K562 (cell line): ENCODE results near the gene TRAF3IP1. TPM values are rescaled to one million over a fixed set of nuclear protein-coding genes. Genes with fewer than 3 reads are reported as not detected.
A peak's percentile ranks its signal among the peaks of the same experiment; 100 is the strongest.

ENCODE experiments used
- ATAC-seq: fragments of 200-7000 bp; cut with Tn5 transposase; 3 replicates; pipeline ENCODE4 v1.9.1; 2020; ENCODE audit warnings: moderate library complexity
- BruUV-seq: library from RNA; stranded (reverse); fragments of 400-500 nt; replicated peaks from 2 replicates; lab custom pipeline; 2021; lab: Mats Ljungman, UMichigan
- CTCF ChIA-PET: fragments of 300-600 bp; formaldehyde crosslinking; extraction: SDS; loops from one replicate; lab custom pipeline; 2021; ENCODE audit warnings: low intra/inter-chr PET ratio; lab: Yijun Ruan, JAX
- POLR2A ChIA-PET: fragments of 300-600, 350-650 bp; sonication (Branson Sonifier 250); formaldehyde crosslinking; extraction: SDS; loops from one replicate; lab custom pipeline; 2021; ENCODE audit warnings: antibody characterized with exemption, inconsistent platforms; lab: Yijun Ruan, JAX
- DNase-seq, 4 experiments: peaks; one replicate each; pipeline versions ENCODE4 v3.0.0 to v3.0.0-alpha.2; 2011 to 2018; ENCODE audit warnings: low spot score in 3 of 4, mixed read lengths in 3 of 4; ENCODE audit errors: extremely low read depth in 1 of 4
- FAIRE-seq: peaks from 2 replicates; lab custom pipeline; 2011; peaks lifted over from hg19 to GRCh38; lab: Jason Lieb, UNC
- H2AFZ ChIP-seq: 2 replicates; pipeline ENCODE4 v1.6.0; 2011; ENCODE audit warnings: low read depth, low read length, control low read depth, inconsistent platforms
- H3K27ac ChIP-seq: fragments of 200-600 bp; 3 replicates; pipeline ENCODE4 v1.8.0; 2011; ENCODE audit warnings: low read depth, mild to moderate bottlenecking, control low read depth, inconsistent platforms, low read length, moderate library complexity, mixed read lengths; ENCODE audit errors: extremely low read depth
- H3K27me3 ChIP-seq, 2 experiments: fragments of 300-600 bp in 1 of 2; 2 replicates in 1 of 2; 3 replicates in 1 of 2; pipeline versions ENCODE4 v1.6.0 to v1.8.0; 2011; ENCODE audit warnings: inconsistent platforms in 2 of 2, low read length in 2 of 2, mild to moderate bottlenecking in 1 of 2, mixed read lengths in 1 of 2, moderate library complexity in 1 of 2; ENCODE audit not compliant: control insufficient read depth in 2 of 2, insufficient read depth in 2 of 2
- H3K36me3 ChIP-seq: fragments of 300-600 bp; 3 replicates; pipeline ENCODE4 v1.8.0; 2011; ENCODE audit warnings: mild to moderate bottlenecking, low read length, inconsistent platforms; ENCODE audit not compliant: control insufficient read depth, insufficient read depth
- H3K4me1 ChIP-seq, 2 experiments: fragments of 200-600 bp in 1 of 2; replicated peaks in 1 of 2; 2 replicates in 1 of 2; 3 replicates in 1 of 2; pipeline versions ENCODE4 v1.5.1 to v1.8.0; 2011; ENCODE audit warnings: inconsistent platforms in 2 of 2, low read length in 2 of 2, mild to moderate bottlenecking in 1 of 2, mixed read lengths in 1 of 2, moderate library complexity in 1 of 2; ENCODE audit not compliant: control insufficient read depth in 2 of 2, insufficient read depth in 2 of 2
- H3K4me2 ChIP-seq: 2 replicates; pipeline ENCODE4 v1.6.1; 2011; ENCODE audit warnings: low read length, control low read depth, inconsistent platforms, mixed read lengths; ENCODE audit not compliant: insufficient read depth
- H3K4me3 ChIP-seq: fragments of 200-600 bp; sonication (generic), shearing (Covaris generic); 2 replicates; pipeline ENCODE4 v1.5.1; 2016; ENCODE audit warnings: control low read depth, inconsistent platforms
- H3K79me2 ChIP-seq: fragments of 200-600 bp; 3 replicates; pipeline ENCODE4 v1.8.0; 2011; ENCODE audit warnings: low read length, inconsistent platforms; ENCODE audit not compliant: control insufficient read depth, insufficient read depth
- H3K9ac ChIP-seq, 2 experiments: 2 replicates each; pipeline versions ENCODE4 v1.6.0 to v1.6.1; 2011; ENCODE audit warnings: low read depth in 2 of 2, low read length in 2 of 2, control low read depth in 1 of 2, inconsistent platforms in 1 of 2, mild to moderate bottlenecking in 1 of 2, mixed read lengths in 1 of 2; ENCODE audit not compliant: insufficient read depth in 1 of 2
- H3K9me1 ChIP-seq: one replicate; pipeline ENCODE4 v1.6.0; 2011; ENCODE audit warnings: inconsistent platforms, mild to moderate bottlenecking, low read length, moderate library complexity; ENCODE audit not compliant: control insufficient read depth, insufficient read depth
- H3K9me3 ChIP-seq: replicated peaks from 2 replicates; pipeline ENCODE4 v1.5.1; 2011; ENCODE audit warnings: low read depth, low read length, inconsistent platforms; ENCODE audit not compliant: control insufficient read depth, insufficient read depth
- H4K20me1 ChIP-seq: replicated peaks from 2 replicates; pipeline ENCODE4 v1.6.1; 2011; ENCODE audit warnings: low read length, inconsistent platforms, mixed read lengths; ENCODE audit not compliant: control insufficient read depth, insufficient read depth
- ARID1B ChIP-seq: fragments of 450-650 bp; IDR thresholded peaks from 2 replicates; pipeline ENCODE4 v1.6.1; 2016; ENCODE audit warnings: antibody characterized with exemption, mild to moderate bottlenecking, inconsistent platforms
- PATZ1 ChIP-seq: fragments of 250-450 bp; sonication (Bioruptor Pico); IDR thresholded peaks from 2 replicates; pipeline ENCODE4 v1.5.0; 2020; ENCODE audit warnings: mild to moderate bottlenecking, borderline replicate concordance
- RBM34 ChIP-seq: fragments of 200-400 bp; formaldehyde crosslinking; IDR thresholded peaks from 2 replicates; pipeline ENCODE4 v1.6.1; 2018; ENCODE audit warnings: low read length, borderline replicate concordance; ENCODE audit not compliant: insufficient read depth
- REST ChIP-seq, 2 experiments: fragments of 450-650 bp; formaldehyde crosslinking in 1 of 2; IDR thresholded peaks; 2 replicates each; pipeline versions ENCODE4 v1.4.0 to v1.6.1; 2014 to 2020; ENCODE audit warnings: mild to moderate bottlenecking in 2 of 2, borderline replicate concordance in 1 of 2, low read depth in 1 of 2
- ZFX ChIP-seq: sonication (generic); formaldehyde crosslinking; IDR thresholded peaks from 2 replicates; pipeline ENCODE4 v1.8.0; 2022; ENCODE audit warnings: mild to moderate bottlenecking, missing genetic modification reagents, moderate library complexity
- ZNF740 ChIP-seq, 3 experiments: fragments of 200-800 bp in 1 of 3; sonication (Bioruptor generic) in 1 of 3; sonication (generic) in 1 of 3; formaldehyde crosslinking in 1 of 3; IDR thresholded peaks; 2 replicates each; pipeline versions ENCODE4 v1.6.1 to v1.8.0; 2016 to 2022; ENCODE audit warnings: mild to moderate bottlenecking in 2 of 3, missing compliant biosample characterization in 2 of 3, missing genetic modification characterization in 2 of 3, missing genetic modification reagents in 1 of 3
- ZNF766 ChIP-seq: fragments of 200-800 bp; sonication (Bioruptor generic); conservative IDR thresholded peaks from 2 replicates; pipeline ENCODE4 v1.6.1; 2016; ENCODE audit warnings: missing genetic modification characterization, missing compliant biosample characterization
- ZSCAN29 ChIP-seq: fragments of 450-650 bp; IDR thresholded peaks from 2 replicates; pipeline ENCODE4 v1.6.1; 2017
- WGBS: fragments of 100-300 bp; shearing (Covaris generic); methylation state at CpG from one replicate; pipeline ENCODE4 v1.1.6; 2016; ENCODE audit warnings: low coverage, mixed read lengths; ENCODE audit not compliant: insufficient coverage; ENCODE audit errors: missing lambda C conversion rate; 5-methylcytosine and 5-hydroxymethylcytosine counted together
- in situ Hi-C: fragments of 300-500 bp; cut with MboI; formaldehyde crosslinking; loops from 4 replicates; pipeline ENCODE4 v1.15.0; 2018; ENCODE audit warnings: inconsistent platforms, mixed read lengths
- intact Hi-C: fragments of 100-400 bp; cut with micrococcal nuclease; formaldehyde crosslinking; loops from 2 replicates; pipeline ENCODE4 v1.14.2; 2022
- polyA plus RNA-seq, 8 experiments: library from polyadenylated mRNA; depleted of rRNA in 4 of 8; stranded (reverse) in 5 of 8; unstranded in 3 of 8; fragments of >200 nt; fragmentation: Nextera tagmentation in 2 of 8; fragmentation: Illumina TruSeq in 1 of 8; extraction: Ambion mirVana in 2 of 8; extraction: Trizol in 1 of 8; gene quantifications; 2 replicates each; pipeline versions ENCODE4 v1.2.1 to v1.2.3, GENCODE V29; 2011 to 2014; ENCODE audit warnings: inconsistent platforms in 1 of 8, missing spikeins in 1 of 8
- total RNA-seq, 7 experiments: library from RNA; depleted of rRNA in 6 of 7; stranded (reverse); fragments of >200 nt in 6 of 7; fragmentation: Illumina TruSeq in 2 of 7; extraction: Trizol in 2 of 7; gene quantifications; 2 replicates each; pipeline versions ENCODE4 v1.2.1 to v1.2.3, GENCODE V29; 2011 to 2021; ENCODE audit warnings: low replicate concordance in 1 of 7

The TRAF3IP1 gene
- total and polyA plus RNA-seq, 9 of the 15 experiments (the other 6 are each of a cell fraction or from before 2014, with no cell fraction given) = 1.3 to 7.4 (median 3.4) TPM

GRCh38 chr2:238423561-238424312, 103.4 kb downstream of the TRAF3IP1 start:
- in situ Hi-C loops = no loop called here
- ChIA-PET POLR2A (interaction anchor here (0.6 to 1.0 kb wide), 2 partner anchors 13 to 14 kb away, joined by 4 read pairs; no protein-coding TSS in a partner anchor), CTCF (no interaction called here)
- Histone ChIP-seq H2AFZ (no peak overlapping the region), H3K9me3 (no peaks in the 10 kb centered on the region), H3K79me2 (peaks cover 44% of the 10 kb centered on the region), H3K4me1 (peaks cover 67 to 76% of the 10 kb centered on the region in 2 experiments), H3K4me2 (no peak overlapping the region), H3K36me3 (peaks cover under 1% of the 10 kb centered on the region; the same call in 1 of the 3 replicates), H3K27me3 (no peaks in the 10 kb centered on the region), H3K4me3 (no peak overlapping the region), H4K20me1 (no peaks in the 10 kb centered on the region), H3K27ac (peak overlapping the region; percentile 35), H3K9ac (peak overlapping the region; percentile 13 to 68; a peak in 1 of 4 replicates), H3K9me1 (no peaks in the 10 kb centered on the region)
- DNase-seq (peak in 1 of 4 experiments; percentile 49), FAIRE-seq (peak; percentile 61), ATAC-seq (no peak)
- no TSS peak for BruUV-seq
- 51% methylated on average over 5 of the region's 9 CpGs for WGBS
- intact Hi-C loops = loop anchor here (2.0 kb wide), 1 partner anchor 53 kb away; no protein-coding TSS in a partner anchor
- no peak for TF ChIP-seq ARID1B
- no peak for TF ChIP-seq ZSCAN29
- peak; percentile 28 for TF ChIP-seq ZFX (CRISPR knock-in tag)
- no peak for TF ChIP-seq ZNF766
- TF ChIP-seq RBM34 = no peak
- TF ChIP-seq REST (IDR thresholded peaks at IDR 0.05; ENCODE audit: borderline replicate concordance) = no peak
- TF ChIP-seq REST (CRISPR knock-in tag; IDR thresholded peaks at IDR 0.05; ENCODE audit: low read depth) = no peak
- no peak for TF ChIP-seq PATZ1 (CRISPR knock-in tag)
- no peak for TF ChIP-seq ZNF740 (CRISPR knock-in tag; IDR thresholded peaks at IDR 0.05)
- TF ChIP-seq ZNF740 (tag; IDR thresholded peaks at IDR 0.05) = no peak
